Measurements from ENCODE around the gene TMBIM1. TPM values are rescaled to one million over a fixed set of nuclear protein-coding genes. Genes with fewer than 3 reads are reported as not detected.
"Not testable (repeated sequence)": the region's sequence is repeated elsewhere in the genome, so short reads cannot be mapped to it uniquely, and the experiment has no call there.

TMBIM1 gene
- total RNA-seq, 4 donors from 2014 or later, result 205 to 318 (median 287) TPM

DNA sequence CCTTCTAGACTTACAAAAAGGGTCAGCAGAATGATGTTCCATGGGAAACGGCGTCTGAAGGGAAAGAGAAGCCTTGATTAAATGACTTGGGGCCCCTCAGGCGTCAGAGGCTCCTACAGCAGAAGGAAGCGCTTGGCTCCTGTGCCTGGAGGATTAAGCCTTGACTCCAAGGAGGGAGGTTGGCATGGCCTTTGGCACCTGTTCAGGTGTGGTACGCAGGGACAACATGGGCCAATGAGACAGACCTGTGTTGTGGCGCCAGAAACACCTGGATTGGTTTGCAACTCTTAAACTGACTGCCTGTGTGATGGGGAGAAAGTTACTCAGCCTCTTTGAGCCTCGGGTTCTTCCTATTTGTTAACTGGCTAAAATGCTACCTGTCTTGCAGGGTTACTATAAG lies 14.4 kb downstream of the TMBIM1 start:
- no peak overlapping the region for H3K4me3 ChIP-seq (ENCODE audit: low read depth, poor library complexity, severe bottlenecking)
- TF ChIP-seq POLR2A (IDR thresholded peaks at IDR 0.05), result no peak
- TF ChIP-seq, protein P1, sequence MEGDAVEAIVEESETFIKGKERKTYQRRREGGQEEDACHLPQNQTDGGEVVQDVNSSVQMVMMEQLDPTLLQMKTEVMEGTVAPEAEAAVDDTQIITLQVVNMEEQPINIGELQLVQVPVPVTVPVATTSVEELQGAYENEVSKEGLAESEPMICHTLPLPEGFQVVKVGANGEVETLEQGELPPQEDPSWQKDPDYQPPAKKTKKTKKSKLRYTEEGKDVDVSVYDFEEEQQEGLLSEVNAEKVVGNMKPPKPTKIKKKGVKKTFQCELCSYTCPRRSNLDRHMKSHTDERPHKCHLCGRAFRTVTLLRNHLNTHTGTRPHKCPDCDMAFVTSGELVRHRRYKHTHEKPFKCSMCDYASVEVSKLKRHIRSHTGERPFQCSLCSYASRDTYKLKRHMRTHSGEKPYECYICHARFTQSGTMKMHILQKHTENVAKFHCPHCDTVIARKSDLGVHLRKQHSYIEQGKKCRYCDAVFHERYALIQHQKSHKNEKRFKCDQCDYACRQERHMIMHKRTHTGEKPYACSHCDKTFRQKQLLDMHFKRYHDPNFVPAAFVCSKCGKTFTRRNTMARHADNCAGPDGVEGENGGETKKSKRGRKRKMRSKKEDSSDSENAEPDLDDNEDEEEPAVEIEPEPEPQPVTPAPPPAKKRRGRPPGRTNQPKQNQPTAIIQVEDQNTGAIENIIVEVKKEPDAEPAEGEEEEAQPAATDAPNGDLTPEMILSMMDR (IDR thresholded peaks at IDR 0.05), result no peak
- WGBS, 2 donors, result 63 to 72% methylated on average over 7 of the region's 7 CpGs
- no peak for DNase-seq (ENCODE audit: low spot score in 2 of 2)
- intact Hi-C loops (cut with DNase I; ENCODE audit: low total_unique reads), result loop anchor here (10.0 kb wide), 1 partner anchor 117 kb away; the partner anchor contains the start of gene CTDSP1

DNA sequence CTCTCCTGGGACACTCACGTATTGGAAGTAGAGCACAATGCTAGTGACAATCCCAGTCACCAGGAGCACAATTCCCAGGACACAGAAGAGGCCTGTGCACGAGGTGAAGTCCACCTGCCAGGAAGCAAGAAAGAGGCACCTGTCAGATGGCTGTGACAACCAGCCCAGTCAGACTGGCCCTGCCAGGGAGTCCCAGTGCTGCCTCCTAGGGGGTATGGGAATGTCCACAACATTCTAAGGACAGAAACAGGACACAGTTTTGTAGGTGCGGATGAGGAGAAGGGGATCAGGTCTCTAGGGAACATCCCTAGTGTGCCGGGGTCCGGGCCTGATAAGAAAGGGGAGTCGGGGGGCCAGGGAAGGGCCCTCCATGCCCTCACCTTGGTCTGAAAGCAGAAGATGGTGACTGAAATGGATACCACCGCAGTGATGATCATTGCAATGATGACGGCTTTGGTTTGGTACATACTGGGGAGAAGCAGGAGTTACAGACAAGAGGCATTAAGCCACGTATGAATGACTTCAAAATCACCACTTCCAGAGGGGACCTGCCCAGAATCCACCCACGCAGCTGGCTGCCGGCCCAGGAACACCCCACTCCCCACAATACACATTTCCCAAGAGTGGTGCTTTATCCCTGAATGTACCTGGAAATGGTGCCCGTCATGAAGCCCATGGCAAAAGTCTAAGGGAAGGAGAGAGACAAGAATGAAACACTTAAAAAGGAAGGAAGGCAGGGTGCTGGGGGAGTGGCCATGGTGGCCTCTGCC lies 15.1 kb downstream of the TMBIM1 start:
- WGBS, 2 donors, result 77 to 78% methylated on average over 12 of the region's 12 CpGs
- no peak overlapping the region for H3K4me3 ChIP-seq (ENCODE audit: low read depth, poor library complexity, severe bottlenecking)
- no peak for DNase-seq (ENCODE audit: low spot score in 2 of 2)
- no peak for TF ChIP-seq POLR2A (IDR thresholded peaks at IDR 0.05)
- TF ChIP-seq, protein P1 (IDR thresholded peaks at IDR 0.05), result no peak
- intact Hi-C loops (cut with DNase I; ENCODE audit: low total_unique reads), result loop anchor here (10.0 kb wide), 1 partner anchor 118 kb away; the partner anchor contains the start of gene CTDSP1

DNA sequence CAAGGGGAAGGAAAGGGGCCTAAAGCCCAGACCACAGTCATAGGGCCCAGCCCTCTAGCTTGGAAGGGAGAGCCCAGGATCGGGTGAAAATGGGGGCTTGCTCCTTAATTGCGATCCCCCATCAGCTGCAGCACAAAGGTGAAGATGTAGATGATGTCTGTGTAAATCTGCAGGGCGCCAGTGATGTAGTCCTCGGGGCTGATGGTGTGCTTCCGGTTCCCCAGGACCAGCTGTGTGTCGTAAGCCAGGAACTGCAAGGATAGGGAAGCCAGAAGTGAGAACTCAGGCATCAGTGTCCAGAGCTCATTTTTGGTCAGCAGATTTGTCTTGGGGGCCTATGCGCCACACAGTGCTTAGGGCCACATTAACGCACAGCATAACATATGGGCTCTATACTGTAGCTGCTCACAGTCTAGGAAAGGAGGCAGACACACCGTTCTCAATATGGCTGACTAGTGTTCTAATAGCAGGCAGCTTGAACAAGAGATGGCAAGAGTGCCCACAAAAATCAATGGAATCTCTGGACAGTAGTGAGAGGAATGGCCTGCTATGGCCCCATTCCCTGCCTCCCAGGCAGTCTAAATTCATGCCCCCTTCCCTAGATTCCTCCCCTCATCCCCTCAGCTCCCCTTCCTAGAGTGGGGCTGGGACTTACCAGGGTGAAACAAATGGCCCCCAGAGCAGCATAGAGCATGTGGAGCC lies 16.8 kb downstream of the TMBIM1 start:
- 76 to 82% methylated on average over 9 of the region's 9 CpGs for WGBS, 2 donors
- intact Hi-C loops (cut with DNase I; ENCODE audit: low total_unique reads), result loop anchor here (10.0 kb wide), 1 partner anchor 119 kb away; the partner anchor contains the start of gene CTDSP1
- TF ChIP-seq, protein P1 (IDR thresholded peaks at IDR 0.05), result no peak
- no peak for TF ChIP-seq POLR2A (IDR thresholded peaks at IDR 0.05)
- no peak for DNase-seq (ENCODE audit: low spot score in 2 of 2)
- no peak overlapping the region for H3K4me3 ChIP-seq (ENCODE audit: low read depth, poor library complexity, severe bottlenecking)

DNA sequence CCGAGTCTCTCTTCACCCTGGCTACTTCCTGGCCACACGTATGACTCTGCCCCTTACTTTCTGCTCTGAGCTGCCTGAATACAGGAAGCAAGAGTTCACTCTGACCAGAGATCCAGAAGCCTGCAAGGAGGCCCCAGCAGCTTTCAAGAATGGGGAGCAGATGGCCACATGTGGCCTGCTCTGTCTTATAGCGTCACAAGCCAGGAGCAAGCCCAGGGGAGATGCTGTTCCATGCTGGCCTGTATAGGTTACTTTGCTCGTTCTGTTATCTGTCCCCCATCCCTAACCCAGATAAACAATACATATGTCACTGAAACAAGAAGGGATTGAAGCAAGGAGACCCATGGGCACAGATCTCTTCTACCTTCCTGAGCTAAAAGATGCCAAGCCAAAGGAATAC lies 17.7 kb downstream of the TMBIM1 start:
- H3K4me3 ChIP-seq (ENCODE audit: low read depth, poor library complexity, severe bottlenecking), result no peak overlapping the region
- TF ChIP-seq, protein P1 (IDR thresholded peaks at IDR 0.05), result no peak
- TF ChIP-seq POLR2A (IDR thresholded peaks at IDR 0.05), result no peak
- intact Hi-C loops (cut with DNase I; ENCODE audit: low total_unique reads), result loop anchor here (10.0 kb wide), 1 partner anchor 120 kb away; the partner anchor contains the start of gene CTDSP1
- WGBS, 2 donors, result 71 to 76% methylated on average over 4 of the region's 4 CpGs
- no peak for DNase-seq (ENCODE audit: low spot score in 2 of 2)

DNA sequence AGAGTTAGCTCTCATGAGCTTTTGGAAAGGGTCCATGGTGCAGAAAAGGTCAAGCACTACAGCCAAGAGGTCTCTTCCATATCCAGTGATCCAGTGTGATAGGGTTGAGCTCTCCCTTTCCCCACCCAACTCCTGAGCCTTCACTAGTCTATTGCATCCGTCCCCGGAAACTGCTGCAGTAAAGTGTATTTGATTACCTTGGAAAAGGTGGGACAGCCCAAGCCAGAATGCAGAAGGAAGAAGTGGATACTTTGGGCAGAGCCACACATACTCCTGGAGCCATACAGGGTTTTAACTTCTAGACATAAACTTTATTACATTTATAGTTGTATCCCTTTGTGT lies 18.4 kb downstream of the TMBIM1 start:
- 86 to 89% methylated on average over 2 of the region's 2 CpGs for WGBS, 2 donors
- no peak for DNase-seq (ENCODE audit: low spot score in 2 of 2)
- no peak overlapping the region for H3K4me3 ChIP-seq (ENCODE audit: low read depth, poor library complexity, severe bottlenecking)
- TF ChIP-seq POLR2A (IDR thresholded peaks at IDR 0.05), result no peak
- TF ChIP-seq, protein P1 (IDR thresholded peaks at IDR 0.05), result no peak
- intact Hi-C loops (cut with DNase I; ENCODE audit: low total_unique reads), result loop anchor here (10.0 kb wide), 1 partner anchor 121 kb away; the partner anchor contains the start of gene CTDSP1

DNA sequence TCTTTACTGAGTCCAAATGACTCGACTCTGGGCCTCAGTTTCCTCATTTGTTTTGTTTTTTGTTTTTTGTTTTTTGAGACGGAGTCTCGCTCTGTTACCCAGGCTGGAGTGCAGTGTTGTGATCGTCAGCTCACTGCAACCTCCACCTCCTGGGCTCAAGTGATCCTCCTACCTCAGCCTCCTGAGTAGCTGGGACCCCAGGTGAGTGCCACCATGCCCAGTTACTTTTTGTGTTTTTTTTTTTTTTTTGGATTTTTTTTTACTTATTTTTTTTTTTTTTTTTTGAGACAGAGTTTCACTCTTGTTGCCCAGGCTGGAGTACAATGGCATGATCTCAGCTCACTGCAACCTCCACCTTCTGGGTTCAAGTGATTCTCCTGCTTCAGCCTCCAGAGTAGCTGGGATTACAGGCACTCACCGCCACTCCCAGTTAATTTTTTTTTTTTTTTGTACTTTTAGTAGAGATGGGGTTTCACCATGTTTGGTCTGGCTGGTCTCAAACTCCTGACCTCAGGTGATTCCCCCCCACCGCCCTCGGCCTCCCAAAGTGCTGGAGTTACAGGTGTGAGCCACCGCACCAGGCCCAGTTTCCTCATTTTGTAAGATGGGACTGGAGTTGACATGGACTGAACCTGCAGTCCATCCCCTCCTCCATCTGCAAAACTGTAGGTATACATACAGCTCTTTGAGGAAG lies 18.9 kb downstream of the TMBIM1 start:
- not testable (repeated sequence) for H3K4me3 ChIP-seq (ENCODE audit: low read depth, poor library complexity, severe bottlenecking); DNase-seq (ENCODE audit: low spot score in 2 of 2)
- WGBS, 2 donors, result 56 to 67% methylated on average over 8 of the region's 8 CpGs
- intact Hi-C loops (cut with DNase I; ENCODE audit: low total_unique reads), result loop anchor here (10.0 kb wide), 1 partner anchor 121 kb away; the partner anchor contains the start of gene CTDSP1
